Hepatocyte (in vitro differentiated cells): ENCODE measurements around the gene H2AZ2. TPM values are rescaled to one million over a fixed set of nuclear protein-coding genes. Genes with fewer than 3 reads are reported as not detected.

Experiments
- DNase-seq: peaks from one replicate; pipeline ENCODE4 v3.0.0-alpha.2; 2016; ENCODE audit warnings: low spot score
- H2AFZ ChIP-seq: fragments of 200-600 bp; sonication (generic); 2 replicates; pipeline ENCODE4 v1.6.0; 2016; ENCODE audit warnings: antibody characterized with exemption, mild to moderate bottlenecking
- H3K27ac ChIP-seq: fragments of 200-600 bp; sonication (generic); 2 replicates; pipeline ENCODE4 v1.5.1; 2016; ENCODE audit warnings: mild to moderate bottlenecking
- H3K27me3 ChIP-seq: fragments of 200-600 bp; sonication (generic); 2 replicates; pipeline ENCODE4 v1.6.1; 2016
- H3K36me3 ChIP-seq: fragments of 200-600 bp; sonication (generic); replicated peaks from 2 replicates; pipeline ENCODE4 v1.5.1; 2016; ENCODE audit warnings: low read depth; ENCODE audit not compliant: insufficient read depth
- H3K4me1 ChIP-seq: fragments of 200-600 bp; sonication (generic); 2 replicates; pipeline ENCODE4 v1.5.1; 2016; ENCODE audit warnings: mild to moderate bottlenecking, moderate library complexity; ENCODE audit not compliant: insufficient read depth
- H3K4me2 ChIP-seq: fragments of 200-600 bp; sonication (generic); 2 replicates; pipeline ENCODE4 v1.6.0; 2016
- H3K4me3 ChIP-seq: fragments of 200-600 bp; sonication (generic); 2 replicates; pipeline ENCODE4 v1.5.1; 2016; ENCODE audit warnings: mild to moderate bottlenecking
- H3K79me2 ChIP-seq: fragments of 200-600 bp; sonication (generic); 2 replicates; pipeline ENCODE4 v1.6.0; 2017; ENCODE audit warnings: mild to moderate bottlenecking
- H3K9me2 ChIP-seq: fragments of 200-600 bp; sonication (generic); replicated peaks from 2 replicates; pipeline ENCODE4 v1.6.0; 2017; ENCODE audit warnings: mild to moderate bottlenecking; ENCODE audit not compliant: insufficient read depth
- H3K9me3 ChIP-seq: fragments of 200-600 bp; sonication (generic); 2 replicates; pipeline ENCODE4 v1.5.1; 2016; ENCODE audit warnings: low read depth, mild to moderate bottlenecking
- H4K20me1 ChIP-seq: fragments of 200-600 bp; sonication (generic); 2 replicates; pipeline ENCODE4 v1.6.0; 2016; ENCODE audit warnings: mild to moderate bottlenecking; ENCODE audit not compliant: insufficient read depth, poor library complexity, severe bottlenecking
- EZH2 ChIP-seq: fragments of 200-600 bp; sonication (generic); IDR thresholded peaks from 2 replicates; pipeline ENCODE4 v1.6.1; 2016; ENCODE audit warnings: antibody characterized with exemption, mild to moderate bottlenecking, borderline replicate concordance
- EZH2phosphoT487 ChIP-seq: fragments of 200-600 bp; sonication (generic); IDR thresholded peaks from one replicate; pipeline ENCODE4 v1.6.1; 2018; ENCODE audit warnings: antibody characterized with exemption, mild to moderate bottlenecking, low read depth, moderate library complexity; ENCODE audit not compliant: unreplicated experiment, severe bottlenecking
- WGBS: methylation state at CpG from one replicate; pipeline ENCODE4 v1.1.6; 2016; ENCODE audit warnings: low lambda C conversion rate; ENCODE audit errors: missing lambda C conversion rate; 5-methylcytosine and 5-hydroxymethylcytosine counted together
- polyA plus RNA-seq: library from polyadenylated mRNA; unstranded; fragments of >200 nt; fragmentation: Nextera tagmentation; extraction: Ambion mirVana; gene quantifications from 2 replicates; pipeline ENCODE4 v1.2.1, GENCODE V29; 2016
- total RNA-seq: library from RNA; depleted of rRNA; stranded (reverse); fragments of >200 nt; gene quantifications from 2 replicates; pipeline ENCODE4 v1.2.3, GENCODE V29; 2014
- TF ChIP-seq, protein P1 (sequence below): fragments of 200-600 bp; sonication (generic); IDR thresholded peaks from 2 replicates; pipeline ENCODE4 v1.5.1; 2016; ENCODE audit warnings: antibody characterized with exemption, mild to moderate bottlenecking; ENCODE audit not compliant: poor library complexity

H2AZ2 gene
- total and polyA plus RNA-seq, 2 experiments from 2014 or later = 138 to 178 TPM

DNA sequence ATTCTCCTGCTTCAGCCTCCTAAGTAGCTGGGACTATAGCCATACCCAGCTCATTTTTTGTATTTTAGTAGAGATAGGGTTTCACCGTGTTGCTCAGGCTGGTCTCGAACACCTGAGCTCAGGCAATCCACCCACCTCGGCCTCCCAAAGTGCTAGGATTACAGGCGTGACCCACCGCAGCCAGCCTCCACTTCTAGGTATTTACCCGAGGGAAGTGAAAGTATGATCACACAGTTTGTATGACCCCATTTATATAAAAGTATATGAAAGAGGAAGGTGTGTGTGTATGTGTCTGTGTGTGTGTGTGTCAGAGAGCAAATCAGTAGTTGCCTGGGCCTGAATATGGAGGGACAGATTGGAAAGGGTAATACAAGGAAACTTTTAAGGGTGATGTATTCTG is 39.4 kb upstream of the H2AZ2 start:
- WGBS = 87% methylated on average over 6 of the region's 6 CpGs
- H3K9me3 ChIP-seq = no peaks in the 10 kb centered on the region
- no peaks in the 10 kb centered on the region for H3K9me2 ChIP-seq
- no peak overlapping the region for H3K4me3 ChIP-seq
- TF ChIP-seq, protein P1, sequence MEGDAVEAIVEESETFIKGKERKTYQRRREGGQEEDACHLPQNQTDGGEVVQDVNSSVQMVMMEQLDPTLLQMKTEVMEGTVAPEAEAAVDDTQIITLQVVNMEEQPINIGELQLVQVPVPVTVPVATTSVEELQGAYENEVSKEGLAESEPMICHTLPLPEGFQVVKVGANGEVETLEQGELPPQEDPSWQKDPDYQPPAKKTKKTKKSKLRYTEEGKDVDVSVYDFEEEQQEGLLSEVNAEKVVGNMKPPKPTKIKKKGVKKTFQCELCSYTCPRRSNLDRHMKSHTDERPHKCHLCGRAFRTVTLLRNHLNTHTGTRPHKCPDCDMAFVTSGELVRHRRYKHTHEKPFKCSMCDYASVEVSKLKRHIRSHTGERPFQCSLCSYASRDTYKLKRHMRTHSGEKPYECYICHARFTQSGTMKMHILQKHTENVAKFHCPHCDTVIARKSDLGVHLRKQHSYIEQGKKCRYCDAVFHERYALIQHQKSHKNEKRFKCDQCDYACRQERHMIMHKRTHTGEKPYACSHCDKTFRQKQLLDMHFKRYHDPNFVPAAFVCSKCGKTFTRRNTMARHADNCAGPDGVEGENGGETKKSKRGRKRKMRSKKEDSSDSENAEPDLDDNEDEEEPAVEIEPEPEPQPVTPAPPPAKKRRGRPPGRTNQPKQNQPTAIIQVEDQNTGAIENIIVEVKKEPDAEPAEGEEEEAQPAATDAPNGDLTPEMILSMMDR = no peak
- TF ChIP-seq EZH2 = no peak
- no peak for TF ChIP-seq EZH2phosphoT487
- H3K27ac ChIP-seq = no peak overlapping the region
- H3K4me2 ChIP-seq = no peak overlapping the region
- peaks cover 23% of the 10 kb centered on the region for H3K4me1 ChIP-seq
- no peak for DNase-seq
- H2AFZ ChIP-seq = no peak overlapping the region
- peaks cover 24% of the 10 kb centered on the region for H3K79me2 ChIP-seq
- H3K27me3 ChIP-seq = no peaks in the 10 kb centered on the region
- H4K20me1 ChIP-seq = peaks cover 23% of the 10 kb centered on the region
- no peaks in the 10 kb centered on the region for H3K36me3 ChIP-seq

DNA sequence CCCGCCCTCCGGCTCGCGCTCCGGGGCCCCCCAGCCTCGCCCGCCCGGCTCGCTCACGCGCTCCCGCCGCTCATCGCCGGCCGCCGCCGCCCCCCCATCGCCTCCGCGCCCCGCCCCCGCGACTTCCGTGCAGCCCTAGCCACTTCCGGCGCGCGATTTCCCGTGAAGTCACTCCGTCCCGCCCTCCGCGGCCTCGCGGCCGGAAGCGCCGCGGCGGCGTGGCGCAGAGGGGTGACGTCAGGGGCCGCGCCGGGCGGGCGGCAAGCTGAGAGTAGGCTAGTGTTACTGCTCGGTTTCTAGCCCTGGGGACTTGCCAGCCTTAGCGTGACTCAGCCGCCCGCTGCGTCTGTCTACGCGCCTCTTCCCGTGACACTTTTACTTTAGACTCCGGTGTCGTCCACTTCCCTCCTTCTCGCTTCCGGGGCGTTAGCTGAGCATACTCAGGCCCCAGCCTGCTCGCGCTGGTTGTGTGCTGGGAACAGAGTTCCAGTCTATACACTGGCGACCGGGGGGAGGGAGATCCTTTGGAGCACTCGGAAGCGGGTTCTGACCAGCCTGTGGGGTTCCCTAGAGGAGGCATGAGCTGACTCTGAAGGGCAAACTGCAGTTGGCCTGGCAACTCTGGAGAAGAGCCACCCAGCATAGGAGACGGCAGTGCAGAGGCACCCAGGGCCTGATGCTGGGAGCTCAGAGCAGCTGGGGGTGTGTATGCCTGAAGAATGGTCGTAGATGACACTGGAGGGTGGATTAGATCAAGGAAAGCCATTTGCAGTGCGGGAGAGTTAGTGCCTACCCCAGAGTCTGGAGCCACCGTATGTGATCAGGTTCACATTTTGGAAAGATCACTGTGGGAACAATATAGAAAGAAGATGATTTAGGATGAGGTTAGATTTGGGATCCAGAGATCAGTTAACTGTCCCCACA is 37.8 kb upstream of the H2AZ2 start, which contains the start of gene PURB:
TSS of gene PURB (minus strand) at position 137 of the 924 bp plus-strand sequence. CDS start 182 bp downstream, outside the sequence.
- Histone ChIP-seq H3K36me3 (no peaks in the 10 kb centered on the region), H4K20me1 (peaks cover 39% of the 10 kb centered on the region), H3K27ac (peak within 1 kb of the TSS; percentile 100), H3K9me2 (no peaks in the 10 kb centered on the region), H3K9me3 (no peaks in the 10 kb centered on the region), H3K27me3 (no peaks in the 10 kb centered on the region), H2AFZ (peak within 1 kb of the TSS; percentile 94), H3K4me1 (peaks cover 37% of the 10 kb centered on the region), H3K4me2 (peak within 1 kb of the TSS; percentile 92), H3K4me3 (peak within 1 kb of the TSS; percentile 91), H3K79me2 (peaks cover 41% of the 10 kb centered on the region)
- TF ChIP-seq EZH2 (no peak), EZH2phosphoT487 (no peak)
- TF ChIP-seq, protein P1 = no peak
- peak; percentile 98 for DNase-seq
- 4% methylated on average over 52 of the region's 72 CpGs for WGBS

DNA sequence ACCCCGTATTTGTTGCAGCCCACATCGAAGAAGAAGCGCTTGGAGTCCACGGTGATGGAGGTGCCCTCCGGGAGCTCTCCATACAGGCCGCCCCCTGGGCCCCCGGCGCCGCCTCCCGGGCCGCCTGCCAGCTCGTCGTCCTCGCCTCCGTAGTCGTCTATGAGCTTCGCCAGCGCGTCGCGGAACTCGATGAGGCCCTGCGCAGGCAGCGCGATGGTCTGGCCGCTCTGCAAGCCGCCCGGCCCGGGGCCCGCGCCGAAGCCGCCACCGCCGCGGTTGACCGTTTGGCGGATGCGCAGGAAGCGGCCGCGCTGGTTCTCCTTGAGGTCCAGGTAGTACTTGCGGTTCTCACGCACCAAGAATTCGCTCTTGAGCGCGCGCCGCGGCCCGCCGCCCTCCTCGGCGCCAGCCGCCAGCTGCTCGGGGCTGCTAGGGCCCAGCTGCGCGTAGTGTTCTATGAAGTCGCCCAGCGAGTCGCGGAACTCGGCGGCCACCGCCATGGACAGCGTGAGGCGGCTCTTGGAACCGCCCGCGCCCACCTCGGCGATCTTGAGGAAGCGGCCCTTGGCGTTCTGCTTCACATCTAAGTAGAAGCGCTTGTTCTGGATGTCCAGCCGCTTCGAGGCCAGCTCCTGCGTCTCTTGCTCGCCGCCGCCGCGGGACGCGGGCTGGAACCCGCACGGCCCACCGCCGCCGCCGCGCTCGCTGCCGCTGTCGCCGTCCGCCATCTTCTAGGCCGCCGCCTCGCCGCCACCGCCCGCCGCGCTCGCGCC is 36.9 kb upstream of the H2AZ2 start:
- 1% methylated on average over 75 of the region's 107 CpGs for WGBS
- Histone ChIP-seq H2AFZ (peak overlapping the region; percentile 62), H3K9me2 (no peaks in the 10 kb centered on the region), H4K20me1 (peaks cover 48% of the 10 kb centered on the region), H3K79me2 (peaks cover 49% of the 10 kb centered on the region), H3K4me1 (peaks cover 43% of the 10 kb centered on the region), H3K4me2 (peak overlapping the region; percentile 92), H3K4me3 (peak overlapping the region; percentile 91), H3K9me3 (no peaks in the 10 kb centered on the region), H3K27me3 (no peaks in the 10 kb centered on the region), H3K36me3 (no peaks in the 10 kb centered on the region), H3K27ac (peak overlapping the region; percentile 100)
- no peak for TF ChIP-seq EZH2phosphoT487
- TF ChIP-seq, protein P1 = no peak
- no peak for TF ChIP-seq EZH2
- DNase-seq = peak; percentile 79
